HG03139 (cell line): ENCODE data around the gene MYOZ3.

Experiments used
- ATAC-seq: cut with Tn5 transposase; IDR thresholded peaks from one replicate; pipeline ENCODE4 v1.9.1; 2021; ENCODE audit not compliant: unreplicated experiment

Gene MYOZ3

GRCh38 chr5:150642567-150642927 lies 18.5 kb upstream of the MYOZ3 start:
- no peak for ATAC-seq

- no peak for ATAC-seq
Observed at GRCh38 chr5:150642991-150643710, 17.9 kb upstream of the MYOZ3 start.

GRCh38 chr5:150644058-150644457 lies 17.0 kb upstream of the MYOZ3 start:
- no peak for ATAC-seq

- no peak for ATAC-seq
Observed at GRCh38 chr5:150644514-150644913, 16.5 kb upstream of the MYOZ3 start.

- ATAC-seq: no peak
Observed at GRCh38 chr5:150645070-150645700, 15.9 kb upstream of the MYOZ3 start.

GRCh38 chr5:150647275-150648251 lies 13.5 kb upstream of the MYOZ3 start:
- ATAC-seq: no peak

GRCh38 chr5:150648294-150649107 lies 12.6 kb upstream of the MYOZ3 start:
- no peak for ATAC-seq

GRCh38 chr5:150649108-150650020 lies 11.7 kb upstream of the MYOZ3 start:
- ATAC-seq: no peak

GRCh38 chr5:150650021-150651006 lies 10.7 kb upstream of the MYOZ3 start:
- ATAC-seq: no peak

GRCh38 chr5:150651382-150651781 lies 9.7 kb upstream of the MYOZ3 start:
- no peak for ATAC-seq

GRCh38 chr5:150651924-150652671 lies 9.0 kb upstream of the MYOZ3 start:
- ATAC-seq: no peak

GRCh38 chr5:150653145-150653761 lies 7.8 kb upstream of the MYOZ3 start:
- ATAC-seq: no peak

- no peak for ATAC-seq
Observed at GRCh38 chr5:150653762-150654556, 7.1 kb upstream of the MYOZ3 start.

- no peak for ATAC-seq
Observed at GRCh38 chr5:150655221-150655620, 5.8 kb upstream of the MYOZ3 start.

GRCh38 chr5:150656191-150657132 lies 4.6 kb upstream of the MYOZ3 start:
- peak; percentile 77 for ATAC-seq

GRCh38 chr5:150658121-150658520 lies 2.9 kb upstream of the MYOZ3 start:
- ATAC-seq: no peak
